ENCODE data around the gene NOL11.
"Not testable (repeated sequence)": the region's sequence is repeated elsewhere in the genome, so short reads cannot be mapped to it uniquely, and the experiment has no call there.

The NOL11 gene

DNA sequence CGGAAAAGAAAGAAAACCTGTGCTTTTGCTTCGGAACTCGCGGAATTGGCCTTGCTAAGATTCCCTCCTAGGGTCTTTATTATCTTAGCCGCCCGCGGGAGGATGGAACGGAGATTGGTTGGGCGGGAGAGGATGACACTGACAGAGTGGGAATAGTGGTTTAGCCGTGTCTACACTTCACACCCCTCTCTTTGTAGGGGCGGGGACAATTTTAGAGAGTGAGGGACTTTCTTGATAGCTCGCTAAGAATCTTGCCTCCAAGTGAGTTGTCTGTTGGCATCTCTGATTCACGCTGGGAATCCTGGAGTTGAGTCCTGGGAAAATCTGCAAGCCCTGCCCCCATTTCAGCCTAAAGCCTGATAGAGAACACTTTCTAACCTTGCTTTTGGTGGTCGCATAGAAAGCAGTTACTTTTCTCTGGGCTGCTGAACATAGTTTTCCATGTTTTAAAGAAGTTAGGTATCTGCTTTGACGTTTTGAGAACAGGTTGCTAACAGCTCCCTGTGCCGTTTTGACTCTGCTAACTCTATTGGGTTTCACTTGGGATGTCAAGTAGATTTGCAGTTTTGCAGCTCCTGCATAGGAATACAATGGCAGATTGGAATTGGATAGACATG lies 697 bp downstream of the NOL11 start:
- peak overlapping the region; percentile 89 for H3K4me3 ChIP-seq (ENCODE audit: low read depth, low read length)
- peak; percentile 34 for DNase-seq (ENCODE audit: low read depth)
- TF ChIP-seq, protein P1, sequence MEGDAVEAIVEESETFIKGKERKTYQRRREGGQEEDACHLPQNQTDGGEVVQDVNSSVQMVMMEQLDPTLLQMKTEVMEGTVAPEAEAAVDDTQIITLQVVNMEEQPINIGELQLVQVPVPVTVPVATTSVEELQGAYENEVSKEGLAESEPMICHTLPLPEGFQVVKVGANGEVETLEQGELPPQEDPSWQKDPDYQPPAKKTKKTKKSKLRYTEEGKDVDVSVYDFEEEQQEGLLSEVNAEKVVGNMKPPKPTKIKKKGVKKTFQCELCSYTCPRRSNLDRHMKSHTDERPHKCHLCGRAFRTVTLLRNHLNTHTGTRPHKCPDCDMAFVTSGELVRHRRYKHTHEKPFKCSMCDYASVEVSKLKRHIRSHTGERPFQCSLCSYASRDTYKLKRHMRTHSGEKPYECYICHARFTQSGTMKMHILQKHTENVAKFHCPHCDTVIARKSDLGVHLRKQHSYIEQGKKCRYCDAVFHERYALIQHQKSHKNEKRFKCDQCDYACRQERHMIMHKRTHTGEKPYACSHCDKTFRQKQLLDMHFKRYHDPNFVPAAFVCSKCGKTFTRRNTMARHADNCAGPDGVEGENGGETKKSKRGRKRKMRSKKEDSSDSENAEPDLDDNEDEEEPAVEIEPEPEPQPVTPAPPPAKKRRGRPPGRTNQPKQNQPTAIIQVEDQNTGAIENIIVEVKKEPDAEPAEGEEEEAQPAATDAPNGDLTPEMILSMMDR (conservative IDR thresholded peaks at IDR 0.05; ENCODE audit: low read depth, low read length) = no peak

- TF ChIP-seq, protein P1 (conservative IDR thresholded peaks at IDR 0.05; ENCODE audit: low read depth, low read length) = no peak
- no peak for DNase-seq (ENCODE audit: low read depth)
- H3K4me3 ChIP-seq (ENCODE audit: low read depth, low read length) = no peak overlapping the region
Measured at GRCh38 chr17:67725373-67725791, 7.6 kb downstream of the NOL11 start.

- TF ChIP-seq, protein P1 (conservative IDR thresholded peaks at IDR 0.05; ENCODE audit: low read depth, low read length) = no peak
- no peak for DNase-seq (ENCODE audit: low read depth)
Measured at GRCh38 chr17:67725807-67726206, 8.1 kb downstream of the NOL11 start.

DNA sequence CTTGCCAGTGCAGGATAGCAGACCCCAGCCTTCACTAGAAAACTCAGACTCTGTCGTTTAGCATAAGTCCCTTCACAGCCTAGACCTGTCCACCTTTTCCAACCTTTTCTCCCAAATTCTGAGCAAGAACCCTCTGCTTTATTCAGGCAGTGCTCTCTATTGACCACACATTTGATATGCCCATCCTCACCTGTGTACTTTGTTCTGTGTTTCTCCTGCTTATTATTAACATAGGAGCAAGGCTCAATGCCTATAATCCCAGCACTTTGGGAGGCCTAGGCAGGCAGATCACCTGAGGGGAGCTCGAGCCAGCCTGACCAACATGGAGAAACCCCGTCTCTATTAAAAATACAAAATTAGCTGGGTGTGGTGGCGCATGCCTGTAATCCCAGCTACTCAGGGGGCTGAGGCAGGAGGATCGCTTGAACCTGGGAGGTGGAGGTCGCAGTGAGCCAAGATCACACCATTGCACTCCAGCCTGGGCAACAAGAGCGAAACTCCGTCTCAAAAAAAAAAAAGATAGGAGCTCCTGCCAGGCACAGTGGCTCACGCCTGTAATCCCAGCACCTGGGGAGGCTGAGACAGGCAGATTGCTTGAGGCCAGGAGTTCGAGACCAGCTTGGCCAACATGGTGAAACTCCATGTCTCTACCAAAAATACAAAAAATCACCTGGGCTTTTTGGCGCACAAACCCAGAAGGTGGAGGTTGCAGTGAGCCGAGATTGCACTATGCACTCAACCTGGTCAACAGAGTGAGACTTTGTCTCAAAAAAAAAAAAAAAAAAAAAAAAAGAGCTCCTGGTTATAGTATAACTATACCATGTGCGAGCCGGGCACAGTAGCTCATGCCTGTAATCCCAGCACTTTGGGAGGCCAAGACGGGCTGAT lies 9.7 kb downstream of the NOL11 start:
- DNase-seq (ENCODE audit: low read depth) = not testable (repeated sequence)

More at GRCh38 chr17:67725807-67726206, 8.1 kb downstream of the NOL11 start:
- no peak overlapping the region for H3K4me3 ChIP-seq (ENCODE audit: low read depth, low read length)

GRCh38 chr17:67729903-67730302 lies 12.2 kb downstream of the NOL11 start:
- TF ChIP-seq, protein P1 (conservative IDR thresholded peaks at IDR 0.05; ENCODE audit: low read depth, low read length) = no peak
- no peak overlapping the region for H3K4me3 ChIP-seq (ENCODE audit: low read depth, low read length)
- no peak for DNase-seq (ENCODE audit: low read depth)

More for the DNA sequence above, 9.7 kb downstream of the NOL11 start:
- H3K4me3 ChIP-seq (ENCODE audit: low read depth, low read length) = not testable (repeated sequence)

DNA sequence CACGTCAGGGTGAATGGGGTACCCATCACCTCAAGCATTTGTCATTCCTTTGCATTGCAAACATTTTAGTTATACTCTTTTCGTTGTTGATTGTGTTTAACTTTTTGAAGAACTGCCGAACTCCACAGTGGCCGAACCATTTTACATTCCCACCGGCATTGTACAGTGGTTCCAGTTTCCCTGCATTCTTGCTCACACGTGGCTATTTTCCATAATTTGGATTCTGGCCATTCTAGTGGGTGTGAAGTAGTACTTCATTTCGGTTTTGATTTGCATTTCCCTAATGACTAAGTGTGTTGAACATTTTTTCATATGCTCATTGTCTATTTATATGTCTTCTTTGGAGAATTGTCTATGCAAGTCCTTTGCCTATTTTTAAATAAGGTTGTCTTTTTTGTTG lies 13.0 kb downstream of the NOL11 start:
- TF ChIP-seq, protein P1 (conservative IDR thresholded peaks at IDR 0.05; ENCODE audit: low read depth, low read length) = no peak
- no peak overlapping the region for H3K4me3 ChIP-seq (ENCODE audit: low read depth, low read length)
- DNase-seq (ENCODE audit: low read depth) = no peak

GRCh38 chr17:67733449-67733848 lies 15.7 kb downstream of the NOL11 start:
- no peak overlapping the region for H3K4me3 ChIP-seq (ENCODE audit: low read depth, low read length)
- DNase-seq (ENCODE audit: low read depth) = no peak
- TF ChIP-seq, protein P1 (conservative IDR thresholded peaks at IDR 0.05; ENCODE audit: low read depth, low read length) = no peak
